Right ventricle myocardium superior (tissue), 1 donor: ENCODE measurements around the gene RARG. TPM values are rescaled to one million over a fixed set of nuclear protein-coding genes. Genes with fewer than 3 reads are reported as not detected.
A peak's percentile ranks its signal among the peaks of the same experiment; 100 is the strongest.

Experiments used
- ATAC-seq: fragments of 200-7000 bp; cut with Tn5 transposase; one replicate; pipeline ENCODE4 v1.9.1; 2020; ENCODE audit warnings: mild to moderate bottlenecking; ENCODE audit not compliant: poor library complexity
- DNase-seq: peaks from one replicate; pipeline ENCODE4 v3.0.0-alpha.2; 2020
- intact Hi-C: fragments of 100-400 bp; cut with DNase I; formaldehyde crosslinking; loops from one replicate; pipeline ENCODE4 v1.11.2; 2022
- total RNA-seq: library from RNA; stranded (reverse); fragmentation: NEBNext Ultra II Directional; extraction: Animal tissue kit (Norgen Biotek cat#: 25700); gene quantifications from one replicate; pipeline ENCODE4 v1.2.1, GENCODE V29; 2021
- donor health status: DM: no; HTN: yes; CAD: no; lungs with severe emphysema.

RARG gene
- total RNA-seq, 1 donor from 2014 or later, result 15.4 TPM

GRCh38 chr12:53227341-53227740, 4.7 kb downstream of the RARG start:
- peak; percentile 32 for DNase-seq
- intact Hi-C loops, result no loop called here
- no peak for ATAC-seq

DNA sequence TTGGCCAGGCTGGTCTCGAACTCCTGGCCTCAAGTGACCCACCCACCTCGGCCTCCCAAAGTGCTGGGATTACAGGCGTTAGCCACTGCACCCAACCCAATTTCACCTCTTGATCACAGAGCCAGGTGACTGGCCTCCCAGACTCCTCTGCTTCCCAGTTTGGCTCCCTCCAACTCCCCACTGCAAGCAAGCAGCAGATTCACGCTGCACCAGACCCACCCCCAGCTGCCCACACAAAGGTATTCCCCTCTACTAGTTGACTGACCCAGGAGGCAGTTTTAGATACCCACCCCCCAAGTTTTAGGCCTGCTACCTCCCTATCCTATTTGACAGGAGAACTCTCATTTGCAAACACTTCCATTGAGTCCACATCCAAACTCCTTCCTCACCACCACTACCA, 5.2 kb downstream of the RARG start:
- DNase-seq, result peak; percentile 8
- intact Hi-C loops, result no loop called here
- ATAC-seq, result no peak

- DNase-seq, result peak; percentile 19
- intact Hi-C loops, result no loop called here
- no peak for ATAC-seq
Measured at GRCh38 chr12:53225635-53226424, 6.2 kb downstream of the RARG start.

DNA sequence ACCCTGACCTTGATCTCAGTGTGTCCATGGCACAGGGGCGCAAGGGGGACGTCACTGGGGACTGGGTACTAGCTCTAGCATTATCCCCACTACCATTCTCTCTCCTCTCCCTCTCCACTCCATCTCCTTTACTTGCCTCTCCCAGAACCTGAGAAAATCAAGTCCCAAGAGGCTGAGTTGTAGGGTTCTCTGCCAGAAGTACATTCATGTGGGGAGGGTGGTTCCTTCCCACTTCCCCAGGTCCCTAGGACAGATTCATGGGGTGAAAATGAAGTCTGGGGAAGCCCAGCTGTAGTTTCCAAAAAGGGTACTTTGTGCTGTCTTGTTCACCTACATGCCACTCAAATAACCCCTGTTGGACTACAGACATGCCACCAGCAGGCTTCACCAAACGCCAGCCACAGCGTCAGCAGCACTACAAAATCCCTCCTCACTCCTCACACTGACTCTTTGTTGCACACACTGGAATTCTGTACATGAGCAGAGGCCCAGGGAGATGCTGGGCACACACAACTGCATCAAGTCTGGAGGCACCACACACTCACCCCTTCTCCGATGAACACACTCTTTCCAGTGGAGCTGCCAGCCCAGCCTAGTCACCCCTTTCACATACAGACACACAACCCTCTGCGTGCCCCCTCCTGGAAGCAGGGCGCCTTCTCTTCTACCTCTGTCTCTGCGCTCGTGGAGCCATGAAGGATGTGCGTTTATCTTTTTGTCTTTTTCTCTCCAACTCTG, 6.9 kb downstream of the RARG start:
- intact Hi-C loops, result no loop called here
- ATAC-seq (no peak), DNase-seq (peak; percentile 11)

DNA sequence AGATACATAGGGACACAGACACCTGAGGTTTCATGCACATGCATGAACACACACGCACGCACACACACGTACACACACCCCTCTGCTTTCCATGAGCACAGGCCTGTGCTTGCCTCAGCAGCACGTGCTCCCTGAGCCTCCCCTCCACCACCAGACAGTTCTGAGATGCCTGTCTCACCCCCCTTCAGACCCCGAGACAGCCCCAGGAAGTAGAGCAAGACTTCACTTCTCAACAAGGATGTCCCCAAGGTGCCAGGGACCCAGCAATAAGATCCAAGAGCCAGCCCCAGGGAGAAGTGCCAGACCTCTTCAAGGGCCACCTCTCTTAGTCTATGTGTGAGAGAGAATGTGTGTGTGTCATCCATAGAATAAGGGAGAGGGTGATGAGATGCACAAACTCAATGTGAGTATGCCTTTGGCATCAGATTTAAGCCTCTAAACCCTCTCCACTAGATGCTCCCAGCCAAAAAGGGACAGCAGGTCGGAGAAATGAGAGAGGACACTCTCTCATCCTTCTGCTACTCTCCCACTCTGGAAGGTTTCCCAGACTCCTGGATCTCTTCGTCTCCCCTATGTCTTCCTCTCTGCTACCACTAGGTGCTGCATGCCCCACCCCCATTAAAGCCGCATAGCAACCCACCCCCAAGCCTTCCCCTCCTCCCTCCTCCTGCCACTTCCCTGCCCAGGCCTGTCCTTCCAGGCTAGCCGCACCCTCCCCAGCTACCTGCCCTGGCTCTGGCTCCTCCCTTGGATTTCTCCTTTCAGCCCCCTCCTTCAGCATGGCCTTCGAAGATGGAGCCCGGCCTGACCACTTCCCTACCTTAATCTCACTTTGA, 7.7 kb downstream of the RARG start:
- intact Hi-C loops, result no loop called here
- ATAC-seq (no peak), DNase-seq (peak; percentile 29)

GRCh38 chr12:53223389-53224060, 8.5 kb downstream of the RARG start:
- intact Hi-C loops, result no loop called here
- DNase-seq (peak; percentile 61), ATAC-seq (no peak)

DNA sequence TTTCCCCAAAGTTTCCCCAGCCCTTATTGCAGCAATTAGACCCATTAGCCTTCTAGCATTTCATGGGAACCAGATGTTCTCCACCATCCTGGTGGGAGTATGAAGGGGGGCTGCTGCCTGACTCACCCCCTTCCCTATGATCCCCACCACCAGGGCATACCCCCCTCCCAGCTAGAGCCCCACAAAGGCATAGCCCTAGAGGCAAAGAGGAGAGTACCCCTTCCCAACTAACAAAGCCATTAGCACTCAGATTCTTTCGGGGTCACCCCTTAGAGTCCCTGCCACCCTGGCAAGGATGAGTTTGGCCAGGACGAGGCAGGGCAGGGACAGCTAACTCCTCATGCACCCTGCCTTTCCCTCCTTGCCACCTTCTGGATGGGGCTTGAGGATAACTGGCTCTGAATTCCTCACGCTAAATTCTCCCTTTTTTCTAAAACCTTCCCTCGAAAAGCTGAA, 9.2 kb downstream of the RARG start:
- intact Hi-C loops, result no loop called here
- peak; percentile 22 for DNase-seq
- ATAC-seq, result no peak

GRCh38 chr12:53222170-53222721, 9.8 kb downstream of the RARG start:
- intact Hi-C loops, result no loop called here
- DNase-seq (peak; percentile 12), ATAC-seq (no peak)

DNA sequence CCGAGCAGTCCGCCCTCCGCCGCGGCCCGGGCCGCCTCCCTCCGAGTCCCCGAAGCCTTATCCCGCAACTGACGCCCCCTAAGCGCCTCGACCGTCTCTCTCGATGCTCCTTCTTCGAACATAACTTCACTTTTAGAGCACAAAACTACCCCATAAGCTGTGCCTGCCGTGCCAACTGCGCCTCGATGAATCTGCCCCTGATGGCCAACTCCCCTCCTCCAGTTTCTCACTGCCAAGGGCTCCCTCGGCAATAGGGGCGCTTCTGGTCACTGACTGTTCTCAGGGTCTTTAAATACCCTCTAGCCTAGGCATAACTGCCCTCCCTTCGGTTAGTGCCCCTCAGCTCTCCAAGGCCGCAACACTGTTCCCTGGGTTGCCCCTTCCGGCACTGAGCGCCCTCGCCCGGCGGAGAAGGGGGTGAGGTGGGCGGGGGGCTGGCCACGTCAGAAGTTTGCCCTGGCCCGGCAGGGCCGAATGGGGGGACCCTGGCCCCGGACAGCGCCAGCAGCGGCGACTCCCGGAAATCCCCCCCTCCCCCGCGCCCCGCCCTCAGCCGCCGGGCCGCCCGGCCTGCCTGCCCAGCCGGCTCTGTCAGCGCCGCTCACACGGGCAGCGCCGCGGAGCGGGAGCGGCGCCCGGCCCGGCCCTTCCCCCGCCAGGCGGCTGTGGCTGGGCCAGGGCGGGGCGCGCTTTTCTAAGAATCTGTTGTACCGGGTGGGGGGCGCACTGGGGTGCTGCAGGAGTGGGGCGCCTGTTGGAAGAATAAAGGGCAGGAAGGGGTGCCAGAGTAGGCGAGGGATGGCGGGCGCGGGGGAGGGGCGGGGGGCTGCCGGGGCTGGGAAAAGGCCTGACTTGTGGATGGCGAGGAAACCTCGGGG, 10.6 kb downstream of the RARG start:
- DNase-seq (peak; percentile 82), ATAC-seq (peak; percentile 64)
- intact Hi-C loops, result no loop called here

- ATAC-seq, result peak; percentile 89
- DNase-seq, result peak; percentile 95
- intact Hi-C loops, result no loop called here
Measured at GRCh38 chr12:53220694-53221202, 11.3 kb downstream of the RARG start.

DNA sequence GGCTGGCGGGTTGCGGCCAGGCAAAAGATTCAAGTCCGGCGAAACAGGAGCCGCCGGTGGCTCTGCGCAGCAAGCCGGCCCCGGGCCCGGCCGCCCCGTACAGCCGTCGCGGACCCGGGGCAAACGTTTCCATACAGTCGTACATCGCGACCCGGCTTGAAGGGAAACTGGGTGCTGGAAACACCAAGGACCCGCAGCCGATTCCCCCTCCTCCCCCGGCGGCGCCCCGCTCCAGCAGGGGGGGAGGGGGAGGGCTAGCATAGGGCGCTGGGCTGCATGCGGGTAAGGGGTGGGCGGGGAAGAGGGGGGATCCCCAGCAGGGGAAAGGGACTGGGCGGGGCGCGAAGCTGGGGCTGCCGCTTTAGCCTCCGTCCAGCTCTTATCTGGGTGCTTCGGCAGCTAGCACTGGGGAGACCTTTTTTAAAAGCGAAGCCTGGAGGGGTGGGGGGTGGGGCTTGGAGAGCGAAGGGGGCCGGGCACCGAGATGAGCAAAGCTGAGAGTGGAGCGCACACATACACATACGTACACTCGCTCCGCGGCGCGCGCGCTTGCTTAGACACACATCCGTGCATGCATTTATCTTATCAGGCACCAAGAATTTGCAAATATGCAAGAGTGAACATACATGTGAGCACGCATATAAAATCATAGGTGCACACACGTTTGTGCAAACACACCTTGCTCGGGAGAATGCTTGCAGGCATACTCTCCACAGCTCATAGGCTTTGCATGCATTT, 11.9 kb downstream of the RARG start:
- DNase-seq (peak; percentile 89), ATAC-seq (peak; percentile 42)
- intact Hi-C loops, result loop anchor here (5.0 kb wide), 1 partner anchor 32 kb away; a partner anchor contains a TSS

DNA sequence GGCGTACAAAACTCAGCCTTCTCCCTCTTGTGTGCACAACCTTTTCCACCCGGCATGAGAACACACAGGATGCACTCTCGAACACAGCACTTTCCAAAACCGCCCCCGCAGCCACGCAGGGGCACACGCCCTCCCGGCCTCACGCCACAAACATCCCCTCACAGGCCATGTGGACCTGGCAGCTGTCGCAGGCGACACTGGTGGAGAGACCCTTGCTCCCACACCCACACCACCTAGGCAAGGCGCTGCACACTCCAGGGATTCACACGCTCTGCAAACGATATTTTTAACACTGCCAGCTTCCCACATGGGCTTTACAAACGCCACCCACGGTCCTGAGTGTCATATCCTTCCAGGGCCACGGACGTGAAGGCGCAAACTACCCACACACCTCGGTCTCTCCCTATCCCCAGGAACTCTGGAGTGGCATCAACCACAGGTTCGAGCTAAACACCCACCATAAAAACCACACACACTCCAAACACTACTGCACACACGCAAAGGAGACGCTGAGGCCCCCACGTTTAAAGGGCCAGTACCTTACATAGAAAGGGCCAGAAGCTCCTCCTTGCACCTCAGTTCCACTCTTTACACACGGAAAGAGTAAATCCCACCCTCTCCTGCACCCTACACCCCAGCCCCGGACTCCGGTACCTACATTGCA, 12.6 kb downstream of the RARG start:
- intact Hi-C loops, result loop anchor here (5.0 kb wide), 1 partner anchor 33 kb away; a partner anchor contains a TSS
- no peak for ATAC-seq
- peak; percentile 63 for DNase-seq

DNA sequence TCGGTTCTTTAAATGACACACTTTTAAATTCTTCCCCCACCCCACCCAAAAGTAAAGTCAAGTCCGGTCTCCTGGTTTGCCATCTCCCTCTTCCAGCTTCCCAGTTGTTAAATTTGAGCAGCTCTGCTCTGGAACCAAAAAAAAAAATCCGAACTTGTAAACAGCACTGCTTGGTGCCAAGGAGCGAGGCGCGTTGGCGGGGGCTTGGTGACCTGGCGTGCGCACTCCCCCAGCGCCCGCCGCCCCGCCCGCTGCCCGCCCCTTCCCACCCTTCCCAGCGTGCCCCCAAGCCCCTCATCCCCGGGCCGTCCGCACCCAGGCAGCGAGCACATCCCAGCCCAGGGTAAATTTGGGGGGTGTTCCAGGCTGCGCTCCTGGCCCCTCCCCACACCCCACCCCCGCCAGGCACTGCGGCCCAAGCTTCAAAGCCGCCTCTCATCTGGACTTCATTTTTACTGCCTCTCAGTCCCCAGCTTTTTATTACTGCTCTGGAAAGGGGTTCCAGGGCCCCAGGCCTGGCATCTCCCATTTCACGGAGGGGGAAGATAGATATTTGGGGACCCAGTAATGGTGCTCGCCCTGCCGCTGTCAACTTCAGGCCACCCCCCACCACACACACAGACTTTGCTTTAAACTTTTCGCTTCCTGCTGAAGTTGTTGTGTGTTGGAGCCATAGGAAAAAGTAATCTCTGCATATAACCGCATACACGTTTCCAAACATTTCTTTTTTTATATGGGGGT, 13.3 kb downstream of the RARG start:
- DNase-seq, result peak; percentile 65
- intact Hi-C loops, result loop anchor here (5.0 kb wide), 1 partner anchor 34 kb away; a partner anchor contains a TSS
- no peak for ATAC-seq

DNA sequence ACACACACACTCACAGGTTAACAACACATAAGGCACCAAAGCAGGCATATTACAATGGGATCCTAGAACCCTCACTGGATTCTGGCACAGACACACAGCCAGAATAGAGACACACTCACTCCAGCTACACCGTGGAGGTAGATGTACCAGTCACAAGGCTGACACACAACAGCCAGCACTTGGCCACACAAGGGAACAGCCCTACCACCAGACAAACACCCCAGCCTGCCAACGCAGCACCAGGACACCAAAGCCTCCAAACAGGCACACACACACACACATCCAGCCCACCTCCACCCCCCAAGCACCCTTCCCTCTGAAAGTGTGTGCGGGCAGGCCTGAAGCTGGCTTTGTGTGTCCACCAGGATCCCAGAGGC, 14.1 kb downstream of the RARG start:
- intact Hi-C loops, result loop anchor here (5.0 kb wide), 1 partner anchor 34 kb away; a partner anchor contains a TSS
- no peak for ATAC-seq
- DNase-seq, result peak; percentile 39
